GM19438 (cell line): ENCODE results near the gene DOCK1.

Experiments
- ATAC-seq: cut with Tn5 transposase; IDR thresholded peaks from one replicate; pipeline ENCODE4 v1.9.1; 2021; ENCODE audit warnings: low read depth; ENCODE audit not compliant: unreplicated experiment

DOCK1 gene

DNA sequence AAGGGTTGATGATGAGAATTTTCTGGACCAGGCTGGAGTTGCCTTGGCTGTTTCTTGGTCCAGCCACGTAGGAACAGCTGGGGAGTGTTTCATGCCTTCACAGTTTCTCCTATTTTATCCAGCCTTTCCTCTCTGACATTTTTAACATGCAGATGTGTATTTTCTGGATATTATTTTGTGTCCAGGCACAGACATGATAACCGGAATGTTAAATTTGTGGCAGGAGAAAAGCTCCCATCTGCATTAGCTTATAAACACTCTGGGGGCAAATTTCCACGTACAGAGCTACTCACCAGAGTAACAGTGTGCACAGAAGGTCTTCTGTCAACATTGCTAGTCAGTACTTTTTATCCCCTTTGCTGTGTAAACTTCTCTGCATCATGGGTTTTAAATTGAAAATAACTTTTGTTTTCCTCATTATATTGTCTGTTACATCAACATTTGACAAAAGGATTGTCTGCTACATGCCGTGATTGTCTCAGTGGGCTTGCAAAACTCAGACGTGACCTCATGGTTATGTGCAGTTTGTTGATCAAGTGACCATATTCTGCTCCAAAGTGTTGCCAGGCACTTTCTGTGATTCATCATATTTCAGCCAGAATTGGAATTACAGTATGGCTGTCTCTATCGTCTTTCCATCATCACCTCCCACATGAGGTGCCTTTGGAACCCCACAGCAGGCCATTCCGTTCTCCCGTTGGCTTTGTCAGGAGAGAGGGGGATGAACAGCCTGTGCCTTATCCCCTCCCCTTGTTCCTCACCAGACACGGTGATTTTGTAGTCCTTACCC lies 249.8 kb downstream of the DOCK1 start:
- no peak for ATAC-seq

DNA sequence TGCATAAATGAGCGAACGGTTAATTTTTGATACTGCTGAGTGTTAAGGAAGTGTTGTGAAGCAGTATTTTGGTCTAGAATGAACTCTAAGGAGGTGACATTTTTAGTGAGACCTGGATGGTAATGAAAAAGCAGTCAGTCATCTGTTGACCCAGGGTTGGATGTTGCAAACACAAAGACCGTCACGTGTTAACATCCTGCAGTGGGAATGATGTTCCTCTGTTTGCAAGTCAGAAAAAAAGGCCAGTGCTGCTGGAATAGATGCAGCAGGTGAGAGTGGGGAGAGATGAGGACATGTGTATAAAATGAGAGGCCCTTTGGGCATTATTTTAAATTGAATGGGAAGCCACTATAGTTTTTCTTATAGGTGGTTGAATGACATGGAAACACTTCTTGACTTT lies 251.9 kb downstream of the DOCK1 start:
- ATAC-seq: no peak

- no peak for ATAC-seq
Observed at GRCh38 chr10:127157506-127158200, 252.4 kb downstream of the DOCK1 start.

DNA sequence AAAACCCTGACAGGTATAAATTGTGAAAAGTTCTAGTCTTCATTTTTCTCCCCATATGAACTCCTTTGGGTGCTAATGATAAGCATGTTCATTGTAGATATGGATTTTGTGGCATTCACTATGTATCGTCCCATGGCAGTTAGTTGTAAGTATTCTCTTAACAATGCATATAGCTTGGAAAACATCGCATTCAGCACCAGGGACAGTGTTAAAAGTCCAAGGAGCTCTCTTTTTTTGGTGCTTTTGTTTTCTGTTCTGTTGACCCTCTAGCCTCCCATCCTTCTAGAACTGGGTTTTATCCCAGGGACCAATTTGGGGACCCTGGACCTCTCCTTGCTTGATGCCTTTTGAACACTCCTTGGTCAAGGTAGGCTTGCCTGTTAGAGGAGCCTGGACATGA lies 253.4 kb downstream of the DOCK1 start:
- ATAC-seq: no peak

DNA sequence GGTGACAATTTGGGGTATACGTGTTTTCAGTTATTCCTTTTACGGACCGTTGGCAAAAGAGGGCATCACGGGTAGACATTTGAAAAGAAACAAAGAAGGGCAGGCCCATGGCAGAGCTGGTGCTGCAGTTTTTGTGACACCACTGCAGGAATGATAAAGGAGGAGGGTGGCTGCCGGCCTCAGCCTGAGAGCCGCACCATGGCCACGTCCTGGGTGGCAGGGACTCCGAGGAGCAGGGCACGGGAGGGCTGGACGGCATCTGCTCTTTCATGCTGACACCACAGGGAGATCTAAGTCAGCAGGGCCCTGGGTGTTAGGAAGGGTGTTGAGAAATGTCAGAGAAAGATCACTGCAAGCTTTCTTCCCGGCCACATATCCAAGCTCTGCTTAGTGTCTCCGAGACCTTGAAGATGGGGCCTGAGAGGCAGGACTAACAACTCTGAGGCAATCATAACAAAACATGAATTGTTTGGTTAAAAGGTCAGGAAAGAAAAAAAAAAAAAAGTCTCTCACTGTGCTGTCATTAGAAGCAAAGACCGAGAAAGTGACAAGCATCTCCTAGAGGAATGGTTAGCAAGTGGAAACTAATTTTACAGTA lies 254.5 kb downstream of the DOCK1 start:
- ATAC-seq: no peak

GRCh38 chr10:127161482-127161881 lies 256.3 kb downstream of the DOCK1 start:
- ATAC-seq: no peak

- no peak for ATAC-seq
Observed at GRCh38 chr10:127162841-127163240, 257.6 kb downstream of the DOCK1 start.

GRCh38 chr10:127168261-127168660 lies 263.0 kb downstream of the DOCK1 start:
- no peak for ATAC-seq

DNA sequence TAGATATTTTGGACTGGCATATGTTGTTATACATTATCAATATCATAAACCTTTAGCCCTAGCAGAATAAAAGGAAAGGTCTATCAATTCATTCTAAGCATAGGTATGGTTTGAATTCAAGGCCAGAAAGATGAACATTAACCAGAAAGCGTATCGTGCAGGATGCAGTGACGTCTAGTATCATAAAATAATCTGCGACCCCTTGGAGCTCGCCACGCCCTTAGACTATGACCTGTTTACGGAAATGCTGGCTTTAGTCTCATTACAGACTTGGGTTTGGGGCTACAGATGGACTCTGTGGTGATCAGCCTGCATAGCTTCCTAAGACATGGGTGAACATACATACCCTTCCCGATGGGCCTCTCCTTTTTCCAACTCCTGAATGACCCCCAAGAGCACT lies 269.6 kb downstream of the DOCK1 start:
- ATAC-seq: no peak

DNA sequence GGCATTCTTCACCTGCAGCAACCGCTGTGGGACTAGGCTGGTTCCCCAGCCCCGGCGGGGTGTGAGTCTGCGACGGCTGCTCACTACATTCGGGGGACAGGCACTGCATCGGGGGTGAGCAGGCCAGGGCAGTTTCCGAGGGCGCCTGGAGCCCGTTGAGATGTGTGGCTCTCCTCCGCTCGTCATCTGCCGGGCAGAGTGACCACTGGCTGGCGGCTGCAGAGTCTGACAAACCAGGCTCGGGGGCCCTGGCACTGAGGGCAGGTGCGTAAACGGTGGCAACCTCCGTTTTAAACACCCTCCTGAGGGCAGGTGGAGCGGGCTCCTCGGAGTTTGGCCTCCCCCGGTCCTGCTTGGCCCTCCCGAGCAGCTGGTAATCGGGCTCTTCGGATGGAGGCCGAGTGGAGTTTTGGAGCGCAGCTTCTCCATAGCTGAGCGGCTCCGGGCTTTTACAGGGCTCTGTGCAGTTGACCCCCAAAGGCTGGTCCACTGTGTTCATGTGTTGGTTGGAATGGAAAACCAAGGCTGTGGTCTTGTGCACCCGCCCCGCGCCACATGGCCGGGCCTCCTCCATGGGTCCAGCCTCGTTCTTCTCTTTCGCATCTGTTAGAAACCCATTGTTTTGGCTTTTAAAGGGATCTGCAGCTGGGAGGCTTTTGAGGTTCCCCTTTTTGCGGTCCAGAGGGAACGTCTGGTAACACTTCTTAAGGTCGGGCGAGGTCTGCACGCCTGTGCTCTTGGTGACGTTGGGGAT lies 270.3 kb downstream of the DOCK1 start:
- no peak for ATAC-seq

- ATAC-seq: no peak
Observed at GRCh38 chr10:127176649-127177048, 271.4 kb downstream of the DOCK1 start.

GRCh38 chr10:127179612-127180250 lies 274.5 kb downstream of the DOCK1 start:
- no peak for ATAC-seq

DNA sequence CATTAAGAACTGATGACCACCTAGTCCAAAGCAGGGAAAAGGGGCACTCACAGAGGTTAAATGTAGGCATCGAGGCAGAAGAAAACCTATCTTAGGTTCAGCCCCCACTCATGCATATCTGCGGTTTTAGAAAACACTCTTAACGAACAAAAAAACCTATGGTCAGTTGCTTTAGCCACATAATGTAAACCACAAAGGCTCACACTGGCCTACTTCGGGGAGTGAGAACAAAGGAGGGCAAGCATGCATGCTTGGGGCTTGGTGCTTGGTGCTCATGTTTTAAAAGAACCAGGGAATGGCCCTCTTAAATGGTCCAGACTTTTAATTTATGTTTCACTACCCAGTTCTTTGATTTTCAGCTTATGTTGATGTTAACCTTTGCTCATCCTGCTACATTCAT lies 276.9 kb downstream of the DOCK1 start:
- no peak for ATAC-seq

GRCh38 chr10:127184582-127184981 lies 279.4 kb downstream of the DOCK1 start:
- ATAC-seq: no peak

GRCh38 chr10:127186813-127187212 lies 281.6 kb downstream of the DOCK1 start:
- no peak for ATAC-seq

DNA sequence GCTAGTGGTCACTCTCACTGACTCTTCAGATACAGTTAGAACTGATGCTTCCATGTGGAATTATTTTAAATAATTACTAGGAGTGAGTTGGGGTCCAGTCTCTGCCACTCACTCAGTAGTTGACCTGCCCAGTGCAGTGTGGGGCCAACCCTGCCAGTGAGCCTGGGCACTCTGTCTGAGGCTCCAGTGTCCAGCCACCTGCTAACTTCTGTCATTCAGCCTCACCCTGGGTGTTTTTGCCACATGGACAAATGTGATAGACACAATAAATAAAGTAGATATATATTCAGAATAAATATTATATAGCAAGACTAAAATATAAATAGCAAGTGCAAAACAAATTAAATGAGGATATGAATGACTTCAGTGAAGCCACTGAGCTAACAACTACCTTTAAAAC lies 284.0 kb downstream of the DOCK1 start:
- no peak for ATAC-seq

GRCh38 chr10:127190427-127190826 lies 285.2 kb downstream of the DOCK1 start:
- no peak for ATAC-seq

- no peak for ATAC-seq
Observed at GRCh38 chr10:127193125-127193524, 287.9 kb downstream of the DOCK1 start.

- no peak for ATAC-seq
Observed at GRCh38 chr10:127194111-127194510, 288.9 kb downstream of the DOCK1 start.

GRCh38 chr10:127194599-127194998 lies 289.4 kb downstream of the DOCK1 start:
- ATAC-seq: no peak
